Loucy (cell line): ENCODE data around the gene ARFGEF3.

ENCODE experiments used
- EZH2phosphoT487 ChIP-seq: fragments of 200-600 bp; IDR thresholded peaks from 2 replicates; pipeline ENCODE4 v1.6.1; 2018; ENCODE audit warnings: antibody characterized with exemption, mild to moderate bottlenecking, moderate library complexity, borderline replicate concordance
- TF ChIP-seq, protein P1 (sequence below): fragments of 200-600 bp; sonication (generic); conservative IDR thresholded peaks from 2 replicates; pipeline ENCODE4 v1.5.1; 2014; ENCODE audit warnings: mild to moderate bottlenecking, antibody characterized with exemption, low read length

DNA sequence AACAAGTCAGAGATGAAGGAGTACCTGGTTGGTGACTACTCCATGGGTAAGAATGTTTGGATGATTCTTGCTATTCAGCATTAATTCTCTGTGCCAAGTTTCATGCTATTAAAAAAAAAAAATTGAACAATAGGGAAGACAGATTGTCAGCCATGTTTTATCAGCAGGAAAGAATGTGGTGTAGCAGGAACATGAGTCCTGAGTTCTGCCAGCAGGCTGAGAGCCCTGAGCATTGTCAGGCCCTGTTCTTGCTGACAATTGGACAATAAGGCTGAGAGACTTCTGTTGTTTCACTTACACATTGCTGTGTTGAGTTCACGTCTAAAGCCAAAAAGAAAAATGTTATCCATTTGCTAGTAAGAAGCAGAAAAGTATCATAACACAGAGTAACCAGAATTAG is 145.6 kb downstream of the ARFGEF3 start:
- TF ChIP-seq, protein P1, sequence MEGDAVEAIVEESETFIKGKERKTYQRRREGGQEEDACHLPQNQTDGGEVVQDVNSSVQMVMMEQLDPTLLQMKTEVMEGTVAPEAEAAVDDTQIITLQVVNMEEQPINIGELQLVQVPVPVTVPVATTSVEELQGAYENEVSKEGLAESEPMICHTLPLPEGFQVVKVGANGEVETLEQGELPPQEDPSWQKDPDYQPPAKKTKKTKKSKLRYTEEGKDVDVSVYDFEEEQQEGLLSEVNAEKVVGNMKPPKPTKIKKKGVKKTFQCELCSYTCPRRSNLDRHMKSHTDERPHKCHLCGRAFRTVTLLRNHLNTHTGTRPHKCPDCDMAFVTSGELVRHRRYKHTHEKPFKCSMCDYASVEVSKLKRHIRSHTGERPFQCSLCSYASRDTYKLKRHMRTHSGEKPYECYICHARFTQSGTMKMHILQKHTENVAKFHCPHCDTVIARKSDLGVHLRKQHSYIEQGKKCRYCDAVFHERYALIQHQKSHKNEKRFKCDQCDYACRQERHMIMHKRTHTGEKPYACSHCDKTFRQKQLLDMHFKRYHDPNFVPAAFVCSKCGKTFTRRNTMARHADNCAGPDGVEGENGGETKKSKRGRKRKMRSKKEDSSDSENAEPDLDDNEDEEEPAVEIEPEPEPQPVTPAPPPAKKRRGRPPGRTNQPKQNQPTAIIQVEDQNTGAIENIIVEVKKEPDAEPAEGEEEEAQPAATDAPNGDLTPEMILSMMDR: no peak
- TF ChIP-seq EZH2phosphoT487: no peak
